HCT116 (cell line): ENCODE results near the gene GOLGA2. TPM values are rescaled to one million over a fixed set of nuclear protein-coding genes. Genes with fewer than 3 reads are reported as not detected.
A peak's percentile ranks its signal among the peaks of the same experiment; 100 is the strongest.

Source experiments
- ATAC-seq: fragments of 200-7000 bp; cut with Tn5 transposase; 2 replicates; pipeline ENCODE4 v1.9.1; 2020; ENCODE audit warnings: mild to moderate bottlenecking, moderate library complexity
- BruUV-seq: library from RNA; stranded (reverse); fragments of 400-500 nt; replicated peaks from 2 replicates; lab custom pipeline; 2021; lab: Mats Ljungman, UMichigan
- CTCF ChIA-PET: fragments of 300-600 bp; sonication (Branson Sonifier 250); formaldehyde crosslinking; loops from one replicate; lab custom pipeline; 2021; ENCODE audit warnings: antibody characterized with exemption; lab: Charles Lee
- POLR2A ChIA-PET: fragments of 300-600, 350-600 bp; sonication (Branson Sonifier 250); formaldehyde crosslinking; loops from one replicate; lab custom pipeline; 2021; ENCODE audit warnings: antibody characterized with exemption; lab: Charles Lee
- RAD21 ChIA-PET, 2 experiments: fragments of 300-600 bp; sonication (Branson Sonifier 250); formaldehyde crosslinking; loops; one replicate each; lab custom pipeline; 2023; ENCODE audit warnings: low total read pairs in 2 of 2; ENCODE audit not compliant: uncharacterized antibody in 2 of 2, unreplicated experiment in 2 of 2, low non-redundant PET in 1 of 2; lab: Charles Lee
- DNase-seq: peaks from one replicate; pipeline ENCODE4 v3.0.0-alpha.2; 2010; ENCODE audit warnings: low read depth, low spot score
- H2AFZ ChIP-seq: fragments of 200-600 bp; shearing (Covaris generic), sonication (generic); 2 replicates; pipeline ENCODE4 v1.6.1; 2017; ENCODE audit warnings: low read depth, mixed run types, mixed read lengths, antibody characterized with exemption, low read length; ENCODE audit not compliant: poor library complexity, severe bottlenecking
- H3K27ac ChIP-seq: 2 replicates; pipeline ENCODE4 v1.5.1; 2012; ENCODE audit warnings: low read depth, low read length
- H3K27me3 ChIP-seq: fragments of 200-600 bp; sonication (generic); 2 replicates; pipeline ENCODE4 v1.6.1; 2016; ENCODE audit warnings: mixed run types, low read length, mixed read lengths; ENCODE audit not compliant: insufficient read depth
- H3K36me3 ChIP-seq, 2 experiments: fragments of 200-500 bp in 1 of 2; fragments of 200-600 bp in 1 of 2; sonication (Bioruptor generic) in 1 of 2; sonication (generic) in 1 of 2; 2 replicates each; pipeline versions ENCODE4 v1.5.1 to v1.6.1; 2014 to 2016; ENCODE audit warnings: low read length in 2 of 2, inconsistent platforms in 1 of 2, mixed read lengths in 1 of 2, mixed run types in 1 of 2; ENCODE audit not compliant: insufficient read depth in 2 of 2, control insufficient read depth in 1 of 2
- H3K4me1 ChIP-seq, 2 experiments: fragments of 200-600 bp in 1 of 2; sonication (generic) in 1 of 2; 2 replicates each; pipeline versions ENCODE4 v1.5.1 to v1.6.1; 2012 to 2017; ENCODE audit warnings: low read length in 2 of 2, inconsistent platforms in 1 of 2, mild to moderate bottlenecking in 1 of 2, mixed read lengths in 1 of 2, mixed run types in 1 of 2, moderate library complexity in 1 of 2; ENCODE audit not compliant: insufficient read depth in 2 of 2, control insufficient read depth in 1 of 2
- H3K4me2 ChIP-seq: fragments of 200-600 bp; sonication (generic); 2 replicates; pipeline ENCODE4 v1.6.1; 2017; ENCODE audit warnings: mixed run types, low read length, mixed read lengths
- H3K4me3 ChIP-seq, 2 experiments: fragments of 200-600 bp in 1 of 2; sonication (generic) in 1 of 2; replicated peaks in 1 of 2; 2 replicates each; pipeline ENCODE4 v1.5.1; 2011 to 2016; ENCODE audit warnings: low read length in 2 of 2, control low read depth in 1 of 2, low read depth in 1 of 2, mild to moderate bottlenecking in 1 of 2, mixed read lengths in 1 of 2, mixed run types in 1 of 2
- H3K79me2 ChIP-seq: fragments of 200-600 bp; sonication (generic); 2 replicates; pipeline ENCODE4 v1.6.1; 2017; ENCODE audit warnings: mild to moderate bottlenecking, mixed run types, low read length, moderate library complexity, mixed read lengths; ENCODE audit not compliant: insufficient read depth
- H3K9ac ChIP-seq: fragments of 200-600 bp; sonication (generic); 2 replicates; pipeline ENCODE4 v1.6.1; 2016; ENCODE audit warnings: low read length, mixed read lengths
- H3K9me2 ChIP-seq: fragments of 200-600 bp; sonication (generic), shearing (Covaris generic); 2 replicates; pipeline ENCODE4 v1.6.1; 2017; ENCODE audit warnings: mixed run types, mild to moderate bottlenecking, moderate library complexity; ENCODE audit not compliant: insufficient read depth
- H3K9me3 ChIP-seq, 2 experiments: fragments of 200-500 bp in 1 of 2; fragments of 200-600 bp in 1 of 2; sonication (Bioruptor generic) in 1 of 2; sonication (generic) in 1 of 2; 2 replicates each; pipeline ENCODE4 v1.6.1; 2014 to 2017; ENCODE audit warnings: low read length in 2 of 2, mixed read lengths in 2 of 2, inconsistent platforms in 1 of 2, low read depth in 1 of 2, mild to moderate bottlenecking in 1 of 2, mixed run types in 1 of 2, moderate library complexity in 1 of 2; ENCODE audit not compliant: control insufficient read depth in 1 of 2, insufficient read depth in 1 of 2
- H4K20me1 ChIP-seq: fragments of 200-600 bp; sonication (generic), shearing (Covaris generic); 2 replicates; pipeline ENCODE4 v1.6.1; 2017; ENCODE audit warnings: mixed run types, mild to moderate bottlenecking, moderate library complexity; ENCODE audit not compliant: insufficient read depth
- CBX3 ChIP-seq: IDR thresholded peaks from 2 replicates; pipeline ENCODE4 v1.6.1; 2012; ENCODE audit warnings: low read depth
- CEBPB ChIP-seq: IDR thresholded peaks from 2 replicates; pipeline ENCODE4 v1.6.1; 2012; ENCODE audit warnings: low read depth
- EGR1 ChIP-seq: IDR thresholded peaks from 2 replicates; pipeline ENCODE4 v1.6.1; 2012; ENCODE audit warnings: low read depth
- ELF1 ChIP-seq: IDR thresholded peaks from 2 replicates; pipeline ENCODE4 v1.6.1; 2012; ENCODE audit warnings: low read depth, borderline replicate concordance
- EZH2 ChIP-seq: fragments of 200-600 bp; sonication (generic); IDR thresholded peaks from 2 replicates; pipeline ENCODE4 v1.6.1; 2017; ENCODE audit warnings: antibody characterized with exemption, mixed run types
- FOSL1 ChIP-seq: IDR thresholded peaks from 2 replicates; pipeline ENCODE4 v1.6.1; 2012; ENCODE audit warnings: low read depth
- POLR2AphosphoS5 ChIP-seq: IDR thresholded peaks from 2 replicates; pipeline ENCODE4 v1.6.1; 2011; ENCODE audit warnings: mild to moderate bottlenecking, low read depth, low read length, moderate library complexity
- RAD21 ChIP-seq: IDR thresholded peaks from 2 replicates; pipeline ENCODE4 v1.6.1; 2012; ENCODE audit warnings: low read depth, mild to moderate bottlenecking
- SIN3A ChIP-seq: IDR thresholded peaks from 2 replicates; pipeline ENCODE4 v1.6.1; 2012; ENCODE audit warnings: low read depth
- TCF7L2 ChIP-seq: IDR thresholded peaks from 2 replicates; pipeline ENCODE4 v1.7.0; 2011; ENCODE audit warnings: borderline replicate concordance, inconsistent platforms; ENCODE audit not compliant: insufficient read depth, insufficient read length; ENCODE audit errors: extremely low read depth
- ZFX ChIP-seq: fragments of 450-650 bp; IDR thresholded peaks from 2 replicates; pipeline ENCODE4 v1.6.1; 2017
- intact Hi-C: fragments of 100-400 bp; cut with micrococcal nuclease; formaldehyde crosslinking; loops from 2 replicates; pipeline ENCODE4 v1.10.0; 2022
- total RNA-seq: library from RNA; stranded (reverse); gene quantifications from one replicate; pipeline ENCODE4 v1.2.1, GENCODE V29; 2021; ENCODE audit not compliant: unreplicated experiment
- TF ChIP-seq, protein P1 (sequence below): IDR thresholded peaks from 2 replicates; pipeline ENCODE4 v1.6.1; 2011; ENCODE audit warnings: mild to moderate bottlenecking, low read length, moderate library complexity; ENCODE audit not compliant: insufficient replicate concordance; ENCODE audit errors: extremely low read depth
- TF ChIP-seq, protein P2 (sequence below): IDR thresholded peaks from 2 replicates; pipeline ENCODE4 v1.6.1; 2012
- TF ChIP-seq, protein P3 (sequence below): IDR thresholded peaks from 2 replicates; pipeline ENCODE4 v1.6.1; 2012; ENCODE audit warnings: low read depth

GOLGA2 gene
- total RNA-seq, 1 experiment from 2014 or later: 67.0 TPM

DNA sequence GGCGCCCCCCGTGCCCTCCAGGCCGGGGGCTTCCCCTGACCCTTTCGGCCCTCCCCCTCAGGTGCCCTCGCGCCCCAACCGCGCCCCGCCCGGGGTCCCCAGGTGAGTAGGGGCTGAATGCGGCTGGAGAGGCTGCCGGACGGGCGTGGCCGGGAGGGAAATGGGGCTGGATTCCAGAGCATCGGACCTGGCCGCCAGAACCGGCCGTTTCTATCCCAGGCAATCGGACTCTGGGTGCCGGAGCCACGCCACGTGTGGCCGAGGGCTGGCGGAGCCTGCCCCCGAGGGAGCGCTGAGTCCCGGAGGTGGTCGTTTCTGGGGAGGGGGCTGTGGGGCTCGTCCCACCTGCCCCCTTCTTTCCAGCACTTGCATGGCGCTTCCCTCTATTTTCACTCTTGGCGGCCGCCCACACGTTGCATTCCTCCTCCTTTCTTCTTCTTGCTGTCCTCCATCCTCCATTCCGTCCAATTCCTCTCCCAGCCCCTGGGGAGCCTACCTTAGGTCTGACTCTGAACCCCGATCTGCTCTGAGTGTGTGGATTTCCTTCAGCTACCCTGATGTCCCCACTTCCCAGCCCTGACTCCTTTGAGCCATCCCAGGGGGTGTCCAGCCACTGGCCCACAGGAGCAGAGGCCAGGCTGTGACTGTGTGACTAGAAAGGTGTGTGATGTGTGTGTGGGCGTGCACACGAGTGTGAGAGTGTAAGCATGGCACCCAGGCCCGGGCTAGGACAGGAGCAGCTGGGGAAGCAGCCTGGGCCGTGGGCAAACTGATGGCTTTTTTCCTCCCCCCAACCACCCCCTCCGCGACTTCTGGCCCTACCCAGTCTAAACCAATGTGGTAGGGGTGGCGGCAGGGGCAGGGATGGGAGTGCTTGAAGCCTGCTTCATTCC is 24.7 kb downstream of the GOLGA2 start:
- POLR2A ChIA-PET: interaction anchor here (0.6 to 1.1 kb wide), 9 partner anchors 10 to 175 kb away, joined by 3 to 4 read pairs (median 3); no protein-coding TSS in a partner anchor

More for the DNA sequence above, 24.7 kb downstream of the GOLGA2 start:
- Histone ChIP-seq H4K20me1 (no peaks in the 10 kb centered on the region), H3K9me2 (no peaks in the 10 kb centered on the region), H3K79me2 (peaks cover 11% of the 10 kb centered on the region), H3K27ac (peak overlapping the region; percentile 84), H3K27me3 (no peaks in the 10 kb centered on the region), H2AFZ (no peak overlapping the region), H3K9me3 (no peaks in the 10 kb centered on the region), H3K4me3 (peak overlapping the region; percentile 72 to 74), H3K4me1 (peaks cover 8 to 29% of the 10 kb centered on the region in 2 experiments; a peak in 3 of 4 replicates), H3K9ac (peak overlapping the region; percentile 94), H3K4me2 (peak overlapping the region; percentile 91), H3K36me3 (no peaks in the 10 kb centered on the region; a peak in 1 of 4 replicates)
- peak; percentile 18 for ATAC-seq
- BruUV-seq: no TSS peak
- DNase-seq: no peak
- ChIA-PET RAD21 (no interaction called here), CTCF (interaction anchor here (0.7 to 1.6 kb wide), 5 partner anchors 9 to 169 kb away, joined by 3 to 5 read pairs (median 3); no protein-coding TSS in a partner anchor)
- TF ChIP-seq ZFX (no peak), CBX3 (no peak), TCF7L2 (no peak), EZH2 (no peak), POLR2AphosphoS5 (no peak), EGR1 (no peak), FOSL1 (no peak), CEBPB (no peak), SIN3A (no peak), ELF1 (no peak), RAD21 (no peak)
- TF ChIP-seq, protein P1, sequence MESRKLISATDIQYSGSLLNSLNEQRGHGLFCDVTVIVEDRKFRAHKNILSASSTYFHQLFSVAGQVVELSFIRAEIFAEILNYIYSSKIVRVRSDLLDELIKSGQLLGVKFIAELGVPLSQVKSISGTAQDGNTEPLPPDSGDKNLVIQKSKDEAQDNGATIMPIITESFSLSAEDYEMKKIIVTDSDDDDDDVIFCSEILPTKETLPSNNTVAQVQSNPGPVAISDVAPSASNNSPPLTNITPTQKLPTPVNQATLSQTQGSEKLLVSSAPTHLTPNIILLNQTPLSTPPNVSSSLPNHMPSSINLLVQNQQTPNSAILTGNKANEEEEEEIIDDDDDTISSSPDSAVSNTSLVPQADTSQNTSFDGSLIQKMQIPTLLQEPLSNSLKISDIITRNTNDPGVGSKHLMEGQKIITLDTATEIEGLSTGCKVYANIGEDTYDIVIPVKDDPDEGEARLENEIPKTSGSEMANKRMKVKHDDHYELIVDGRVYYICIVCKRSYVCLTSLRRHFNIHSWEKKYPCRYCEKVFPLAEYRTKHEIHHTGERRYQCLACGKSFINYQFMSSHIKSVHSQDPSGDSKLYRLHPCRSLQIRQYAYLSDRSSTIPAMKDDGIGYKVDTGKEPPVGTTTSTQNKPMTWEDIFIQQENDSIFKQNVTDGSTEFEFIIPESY: no peak
- TF ChIP-seq, protein P2, sequence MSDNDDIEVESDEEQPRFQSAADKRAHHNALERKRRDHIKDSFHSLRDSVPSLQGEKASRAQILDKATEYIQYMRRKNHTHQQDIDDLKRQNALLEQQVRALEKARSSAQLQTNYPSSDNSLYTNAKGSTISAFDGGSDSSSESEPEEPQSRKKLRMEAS: no peak
- TF ChIP-seq, protein P3, sequence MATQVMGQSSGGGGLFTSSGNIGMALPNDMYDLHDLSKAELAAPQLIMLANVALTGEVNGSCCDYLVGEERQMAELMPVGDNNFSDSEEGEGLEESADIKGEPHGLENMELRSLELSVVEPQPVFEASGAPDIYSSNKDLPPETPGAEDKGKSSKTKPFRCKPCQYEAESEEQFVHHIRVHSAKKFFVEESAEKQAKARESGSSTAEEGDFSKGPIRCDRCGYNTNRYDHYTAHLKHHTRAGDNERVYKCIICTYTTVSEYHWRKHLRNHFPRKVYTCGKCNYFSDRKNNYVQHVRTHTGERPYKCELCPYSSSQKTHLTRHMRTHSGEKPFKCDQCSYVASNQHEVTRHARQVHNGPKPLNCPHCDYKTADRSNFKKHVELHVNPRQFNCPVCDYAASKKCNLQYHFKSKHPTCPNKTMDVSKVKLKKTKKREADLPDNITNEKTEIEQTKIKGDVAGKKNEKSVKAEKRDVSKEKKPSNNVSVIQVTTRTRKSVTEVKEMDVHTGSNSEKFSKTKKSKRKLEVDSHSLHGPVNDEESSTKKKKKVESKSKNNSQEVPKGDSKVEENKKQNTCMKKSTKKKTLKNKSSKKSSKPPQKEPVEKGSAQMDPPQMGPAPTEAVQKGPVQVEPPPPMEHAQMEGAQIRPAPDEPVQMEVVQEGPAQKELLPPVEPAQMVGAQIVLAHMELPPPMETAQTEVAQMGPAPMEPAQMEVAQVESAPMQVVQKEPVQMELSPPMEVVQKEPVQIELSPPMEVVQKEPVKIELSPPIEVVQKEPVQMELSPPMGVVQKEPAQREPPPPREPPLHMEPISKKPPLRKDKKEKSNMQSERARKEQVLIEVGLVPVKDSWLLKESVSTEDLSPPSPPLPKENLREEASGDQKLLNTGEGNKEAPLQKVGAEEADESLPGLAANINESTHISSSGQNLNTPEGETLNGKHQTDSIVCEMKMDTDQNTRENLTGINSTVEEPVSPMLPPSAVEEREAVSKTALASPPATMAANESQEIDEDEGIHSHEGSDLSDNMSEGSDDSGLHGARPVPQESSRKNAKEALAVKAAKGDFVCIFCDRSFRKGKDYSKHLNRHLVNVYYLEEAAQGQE: no peak
- intact Hi-C loops: no loop called here
